H1 (cell line): Measurements from ENCODE around the gene TOP1. TPM values are rescaled to one million over a fixed set of nuclear protein-coding genes. Genes with fewer than 3 reads are reported as not detected.

ENCODE experiments used
- CTCF ChIA-PET: fragments of 300-600 bp; sonication (Branson Sonifier 250); formaldehyde crosslinking; loops from one replicate; lab custom pipeline; 2021; ENCODE audit not compliant: partially characterized antibody; lab: Charles Lee
- POLR2A ChIA-PET: fragments of 300-600 bp; sonication (Branson Sonifier 250); formaldehyde crosslinking; loops from one replicate; lab custom pipeline; 2021; ENCODE audit warnings: inconsistent platforms; ENCODE audit not compliant: partially characterized antibody; lab: Charles Lee
- DNase-seq, 2 experiments: peaks; one replicate each; pipeline versions ENCODE4 v3.0.0 to v3.0.0-alpha.2; 2010 to 2022; ENCODE audit warnings: low spot score in 2 of 2, low read depth in 1 of 2, mixed read lengths in 1 of 2
- FAIRE-seq: peaks from 2 replicates; lab custom pipeline; 2011; peaks lifted over from hg19 to GRCh38; lab: Jason Lieb, UNC
- H2AFZ ChIP-seq: 2 replicates; pipeline ENCODE4 v1.8.1; 2012; ENCODE audit warnings: low read length, inconsistent platforms
- H2AK5ac ChIP-seq: 2 replicates; pipeline ENCODE4 v1.6.1; 2013; ENCODE audit warnings: low read depth, low read length
- H2BK120ac ChIP-seq: replicated peaks from 2 replicates; pipeline ENCODE3; 2013; ENCODE audit warnings: low read depth, low read length, inconsistent platforms
- H2BK12ac ChIP-seq: 2 replicates; pipeline ENCODE4 v1.6.1; 2013; ENCODE audit warnings: low read depth, low read length
- H2BK15ac ChIP-seq: 2 replicates; pipeline ENCODE4 v1.6.1; 2013; ENCODE audit warnings: low read length
- H2BK20ac ChIP-seq: 2 replicates; pipeline ENCODE4 v1.6.1; 2013; ENCODE audit warnings: low read length
- H2BK5ac ChIP-seq: 2 replicates; pipeline ENCODE4 v1.6.1; 2013; ENCODE audit warnings: low read depth, low read length
- H3K14ac ChIP-seq: 2 replicates; pipeline ENCODE4 v1.6.1; 2013; ENCODE audit warnings: inconsistent platforms; ENCODE audit not compliant: insufficient read length
- H3K18ac ChIP-seq: 2 replicates; pipeline ENCODE4 v1.6.1; 2013; ENCODE audit warnings: low read length; ENCODE audit errors: extremely low read depth
- H3K23ac ChIP-seq: 2 replicates; pipeline ENCODE4 v1.6.1; 2013; ENCODE audit warnings: inconsistent platforms; ENCODE audit not compliant: insufficient read length
- H3K23me2 ChIP-seq: 2 replicates; pipeline ENCODE4 v1.6.1; 2013; ENCODE audit warnings: low read depth, low read length
- H3K27ac ChIP-seq: 2 replicates; pipeline ENCODE4 v1.6.1; 2011; ENCODE audit warnings: low read depth, low read length, inconsistent platforms
- H3K27me3 ChIP-seq, 4 experiments: replicated peaks in 1 of 4; 1 replicate in 1 of 4; 2 replicates in 3 of 4; pipeline versions ENCODE4 v1.6.1 to v1.8.1; 2011 to 2013; ENCODE audit warnings: low read length in 3 of 4, mild to moderate bottlenecking in 3 of 4, inconsistent platforms in 2 of 4, mixed read lengths in 2 of 4, moderate library complexity in 1 of 4; ENCODE audit not compliant: control insufficient read depth in 3 of 4, insufficient read depth in 3 of 4; ENCODE audit errors: extremely low read depth in 1 of 4
- H3K36me3 ChIP-seq, 4 experiments: 2 replicates each; pipeline versions ENCODE4 v1.6.1 to v1.8.1; 2011 to 2013; ENCODE audit warnings: mild to moderate bottlenecking in 4 of 4, low read length in 3 of 4, moderate library complexity in 2 of 4, control low read depth in 1 of 4, inconsistent platforms in 1 of 4; ENCODE audit not compliant: insufficient read depth in 4 of 4, control insufficient read depth in 2 of 4
- H3K4ac ChIP-seq: replicated peaks from 2 replicates; pipeline ENCODE3; 2013; ENCODE audit warnings: low read length, low read depth, mixed read lengths, inconsistent platforms; ENCODE audit not compliant: insufficient read length
- H3K4me1 ChIP-seq, 4 experiments: replicated peaks in 1 of 4; 1 replicate in 1 of 4; 2 replicates in 3 of 4; pipeline versions ENCODE4 v1.6.1 to v1.8.1; 2011 to 2013; ENCODE audit warnings: low read length in 3 of 4, inconsistent platforms in 2 of 4, mixed read lengths in 1 of 4; ENCODE audit not compliant: insufficient read depth in 4 of 4, control insufficient read depth in 3 of 4
- H3K4me2 ChIP-seq, 2 experiments: 2 replicates each; pipeline versions ENCODE4 v1.6.1 to v1.8.1; 2011 to 2013; ENCODE audit warnings: low read depth in 2 of 2, low read length in 2 of 2, control low read depth in 1 of 2, inconsistent platforms in 1 of 2, mild to moderate bottlenecking in 1 of 2; ENCODE audit not compliant: insufficient read depth in 1 of 2
- H3K4me3 ChIP-seq, 4 experiments: fragments of 200-600, 300-600 bp in 1 of 4; sonication (generic), shearing (Covaris generic), sonication (Bioruptor Twin) in 1 of 4; 2 replicates each; pipeline versions ENCODE4 v1.5.1 to v1.8.1; 2011 to 2016; ENCODE audit warnings: low read length in 4 of 4, low read depth in 3 of 4, control low read depth in 2 of 4, inconsistent platforms in 2 of 4, mild to moderate bottlenecking in 2 of 4, mixed read lengths in 1 of 4, moderate library complexity in 1 of 4; ENCODE audit not compliant: insufficient read depth in 2 of 4; ENCODE audit errors: extremely low read depth in 1 of 4
- H3K56ac ChIP-seq: replicated peaks from 2 replicates; pipeline ENCODE3; 2013; ENCODE audit warnings: low read depth, mild to moderate bottlenecking, mixed read lengths, low read length, inconsistent platforms; ENCODE audit not compliant: insufficient read length
- H3K79me1 ChIP-seq: 2 replicates; pipeline ENCODE4 v1.6.1; 2013; ENCODE audit warnings: low read depth, low read length, control low read depth
- H3K79me2 ChIP-seq, 2 experiments: 2 replicates each; pipeline versions ENCODE4 v1.6.1 to v1.8.1; 2012 to 2013; ENCODE audit warnings: low read length in 2 of 2, mild to moderate bottlenecking in 2 of 2, inconsistent platforms in 1 of 2; ENCODE audit not compliant: insufficient read depth in 2 of 2, control insufficient read depth in 1 of 2
- H3K9ac ChIP-seq, 4 experiments: replicated peaks in 1 of 4; 1 replicate in 1 of 4; 2 replicates in 3 of 4; pipeline versions ENCODE4 v1.6.1 to v1.8.1; 2011 to 2013; ENCODE audit warnings: low read depth in 3 of 4, low read length in 3 of 4, control low read depth in 2 of 4, mild to moderate bottlenecking in 2 of 4, moderate library complexity in 2 of 4, inconsistent platforms in 1 of 4; ENCODE audit errors: extremely low read depth in 1 of 4
- H3K9me3 ChIP-seq, 2 experiments: 2 replicates each; pipeline versions ENCODE4 v1.6.1 to v1.8.1; 2012 to 2013; ENCODE audit warnings: mild to moderate bottlenecking in 2 of 2, moderate library complexity in 2 of 2, control low read depth in 1 of 2, inconsistent platforms in 1 of 2, low read depth in 1 of 2, low read length in 1 of 2, mixed read lengths in 1 of 2; ENCODE audit not compliant: insufficient read depth in 2 of 2
- H4K20me1 ChIP-seq, 2 experiments: replicated peaks in 1 of 2; 2 replicates each; pipeline versions ENCODE3 to v1.8.1; 2011 to 2013; ENCODE audit warnings: inconsistent platforms in 2 of 2, low read length in 2 of 2, mild to moderate bottlenecking in 1 of 2; ENCODE audit not compliant: insufficient read depth in 2 of 2, control insufficient read depth in 1 of 2
- H4K5ac ChIP-seq: 2 replicates; pipeline ENCODE4 v1.6.1; 2013; ENCODE audit warnings: low read length, low read depth, mixed read lengths, inconsistent platforms; ENCODE audit not compliant: insufficient read length
- H4K8ac ChIP-seq: 2 replicates; pipeline ENCODE4 v1.8.0; 2013; ENCODE audit warnings: mild to moderate bottlenecking, moderate library complexity, low read length, inconsistent platforms; ENCODE audit not compliant: insufficient read depth; ENCODE audit errors: extremely low read depth
- H4K91ac ChIP-seq: replicated peaks from 2 replicates; pipeline ENCODE3; 2013; ENCODE audit warnings: low read length, mixed read lengths, inconsistent platforms; ENCODE audit not compliant: insufficient read length
- CBX8 ChIP-seq: fragments of 300-800, 300-1000 bp; sonication (generic); IDR thresholded peaks from 2 replicates; pipeline ENCODE4 v1.7.1; 2016; ENCODE audit warnings: low read depth, low read length, borderline replicate concordance
- CHD2 ChIP-seq: IDR thresholded peaks from 2 replicates; pipeline ENCODE4 v1.6.1; 2012; ENCODE audit warnings: low read length, improper control_type of control experiment
- EZH2 ChIP-seq: fragments of 200-600 bp; sonication (generic); IDR thresholded peaks from 2 replicates; pipeline ENCODE4 v1.7.1; 2012; ENCODE audit warnings: low read depth, mild to moderate bottlenecking, moderate library complexity, low read length, inconsistent platforms; ENCODE audit not compliant: severe bottlenecking
- GABPA ChIP-seq: IDR thresholded peaks from 2 replicates; pipeline ENCODE4 v1.6.1; 2011; ENCODE audit warnings: mild to moderate bottlenecking, low read length, moderate library complexity, borderline replicate concordance; ENCODE audit not compliant: insufficient read depth
- KDM4A ChIP-seq: IDR thresholded peaks from one replicate; pipeline ENCODE4 v1.7.1; 2012; ENCODE audit warnings: low read depth, mild to moderate bottlenecking, moderate library complexity, low read length, inconsistent platforms; ENCODE audit not compliant: severe bottlenecking
- KDM5A ChIP-seq: fragments of 200-600 bp; IDR thresholded peaks from 2 replicates; pipeline ENCODE4 v1.7.1; 2012; ENCODE audit warnings: mild to moderate bottlenecking, low read length, inconsistent platforms, mixed read lengths
- NRF1 ChIP-seq: IDR thresholded peaks from 2 replicates; pipeline ENCODE4 v1.6.1; 2011; ENCODE audit warnings: mild to moderate bottlenecking, low read depth, low read length, improper control_type of control experiment
- SAP30 ChIP-seq: fragments of 300-600 bp; sonication (generic); IDR thresholded peaks from 2 replicates; pipeline ENCODE4 v1.7.1; 2012; ENCODE audit warnings: low read length, moderate library complexity, mild to moderate bottlenecking, inconsistent platforms; ENCODE audit not compliant: insufficient read depth, insufficient replicate concordance
- WGBS, 2 experiments: shearing (Covaris generic) in 1 of 2; methylation state at CpG; one replicate each; pipeline versions ENCODE4 v1.1.6 to v1.1.7; 2013 to 2015; ENCODE audit warnings: low lambda C conversion rate in 2 of 2, mixed read lengths in 2 of 2, inconsistent platforms in 1 of 2, low coverage in 1 of 2, missing lambda C conversion rate in 1 of 2; ENCODE audit not compliant: insufficient replicate concordance in 2 of 2, insufficient coverage in 1 of 2, insufficient read length in 1 of 2; ENCODE audit errors: extremely low coverage in 1 of 2, missing lambda C conversion rate in 1 of 2; 5-methylcytosine and 5-hydroxymethylcytosine counted together
- polyA plus RNA-seq, 7 experiments: library from polyadenylated mRNA; depleted of rRNA in 3 of 7; stranded (reverse) in 5 of 7; unstranded in 2 of 7; fragments of >200 nt in 5 of 7; fragments of 200-250 nt in 2 of 7; gene quantifications; 1 replicate in 5 of 7; 2 replicates in 1 of 7; 4 replicates in 1 of 7; pipeline versions ENCODE4 v1.2.1 to v1.2.3, GENCODE V29; 2011 to 2013; ENCODE audit warnings: missing spikeins in 2 of 7, mixed read lengths in 2 of 7
- total RNA-seq: library from RNA; stranded (reverse); fragmentation: NEBNext Ultra II Directional; extraction: Animal tissue kit (Norgen Biotek cat#: 25700); gene quantifications from 2 replicates; pipeline ENCODE4 v1.2.1, GENCODE V29; 2021
- TF ChIP-seq, protein P1 (sequence below), 3 experiments: IDR thresholded peaks; 1 replicate in 2 of 3; 2 replicates in 1 of 3; pipeline versions ENCODE4 v1.5.1 to v1.6.1; 2011; ENCODE audit warnings: low read length in 3 of 3, mild to moderate bottlenecking in 3 of 3, inconsistent platforms in 2 of 3, low read depth in 1 of 3, moderate library complexity in 1 of 3; ENCODE audit not compliant: insufficient read depth in 1 of 3; ENCODE audit errors: control extremely low read depth in 1 of 3
- TF ChIP-seq, protein P2 (sequence below): IDR thresholded peaks from 2 replicates; pipeline ENCODE4 v1.6.1; 2012; ENCODE audit warnings: inconsistent platforms

The TOP1 gene
- total and polyA plus RNA-seq, 2 of the 8 experiments (the other 6 are each of a cell fraction or from before 2014, with no cell fraction given): 7.4 to 108 TPM

DNA sequence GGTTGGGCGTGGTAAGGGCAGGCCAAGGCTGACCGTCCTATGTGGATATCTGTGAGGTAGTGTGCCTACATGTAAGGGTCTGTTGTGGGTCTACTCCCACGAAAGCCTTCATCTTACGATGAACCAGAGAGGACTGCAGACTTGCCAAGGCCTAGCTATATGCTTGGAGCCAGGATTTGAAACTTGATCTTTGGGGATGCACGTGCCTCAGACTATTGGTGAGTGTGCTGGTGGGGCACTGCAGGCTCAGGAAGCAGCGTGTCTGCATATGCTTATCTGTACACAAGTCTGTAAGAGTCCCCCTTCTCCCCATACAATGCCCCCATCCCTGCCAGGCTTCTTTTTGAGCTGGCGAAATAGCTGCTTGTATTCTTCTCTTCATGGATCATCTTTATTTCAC is 126.6 kb downstream of the TOP1 start:
- Histone ChIP-seq H2BK12ac (no peak overlapping the region), H2BK20ac (no peak overlapping the region), H3K14ac (no peak overlapping the region), H3K4me3 (no peak overlapping the region), H3K4me2 (no peak overlapping the region), H3K23me2 (no peaks in the 10 kb centered on the region), H4K8ac (no peak overlapping the region), H3K4me1 (peaks cover 0 to 16% (median 7%) of the 10 kb centered on the region in 4 experiments; a peak in 4 of 7 replicates), H3K79me2 (peaks cover 45 to 95% of the 10 kb centered on the region in 2 experiments), H3K4ac (no peak overlapping the region), H2AFZ (no peak overlapping the region), H3K9me3 (no peaks in the 10 kb centered on the region), H3K18ac (no peak overlapping the region), H3K27me3 (no peaks in the 10 kb centered on the region), H3K9ac (no peak overlapping the region), H3K36me3 (peaks cover 0 to 13% (median 11%) of the 10 kb centered on the region in 4 experiments; a peak in 5 of 8 replicates), H3K56ac (no peak overlapping the region), H3K23ac (no peak overlapping the region), H3K79me1 (peaks cover 60% of the 10 kb centered on the region), H4K20me1 (peaks cover 42 to 63% of the 10 kb centered on the region in 2 experiments), H2BK120ac (no peak overlapping the region), H2BK5ac (no peak overlapping the region), H4K5ac (no peak overlapping the region), H4K91ac (no peak overlapping the region), H2BK15ac (no peak overlapping the region), H3K27ac (no peak overlapping the region), H2AK5ac (no peak overlapping the region)
- ChIA-PET POLR2A (interaction anchor here (1.1 to 2.8 kb wide), 6 partner anchors 10 to 185 kb away, joined by 3 to 10 read pairs (median 6); partner anchors contain the start of gene LPIN3), CTCF (interaction anchor here (0.8 to 5.9 kb wide), 12 partner anchors 10 to 209 kb away, joined by 3 to 40 read pairs (median 4); partner anchors contain the start of gene LPIN3)
- DNase-seq (no peak), FAIRE-seq (no peak)
- WGBS, 2 experiments: 85% methylated on average over 7 of the region's 7 CpGs; no CpG with 5 or more reads in 1 of the 2 experiments
- no peak for TF ChIP-seq GABPA
- no peak for TF ChIP-seq CHD2
- TF ChIP-seq, protein P1, sequence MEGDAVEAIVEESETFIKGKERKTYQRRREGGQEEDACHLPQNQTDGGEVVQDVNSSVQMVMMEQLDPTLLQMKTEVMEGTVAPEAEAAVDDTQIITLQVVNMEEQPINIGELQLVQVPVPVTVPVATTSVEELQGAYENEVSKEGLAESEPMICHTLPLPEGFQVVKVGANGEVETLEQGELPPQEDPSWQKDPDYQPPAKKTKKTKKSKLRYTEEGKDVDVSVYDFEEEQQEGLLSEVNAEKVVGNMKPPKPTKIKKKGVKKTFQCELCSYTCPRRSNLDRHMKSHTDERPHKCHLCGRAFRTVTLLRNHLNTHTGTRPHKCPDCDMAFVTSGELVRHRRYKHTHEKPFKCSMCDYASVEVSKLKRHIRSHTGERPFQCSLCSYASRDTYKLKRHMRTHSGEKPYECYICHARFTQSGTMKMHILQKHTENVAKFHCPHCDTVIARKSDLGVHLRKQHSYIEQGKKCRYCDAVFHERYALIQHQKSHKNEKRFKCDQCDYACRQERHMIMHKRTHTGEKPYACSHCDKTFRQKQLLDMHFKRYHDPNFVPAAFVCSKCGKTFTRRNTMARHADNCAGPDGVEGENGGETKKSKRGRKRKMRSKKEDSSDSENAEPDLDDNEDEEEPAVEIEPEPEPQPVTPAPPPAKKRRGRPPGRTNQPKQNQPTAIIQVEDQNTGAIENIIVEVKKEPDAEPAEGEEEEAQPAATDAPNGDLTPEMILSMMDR (IDR thresholded peaks at IDR 0.05; ENCODE audit: control extremely low read depth in 1 of 3, insufficient read depth in 1 of 3, low read depth in 1 of 3, low read length in 3 of 3): no peak
- TF ChIP-seq KDM5A: no peak
- TF ChIP-seq NRF1: no peak
- TF ChIP-seq CBX8: no peak
- no peak for TF ChIP-seq SAP30
- no peak for TF ChIP-seq EZH2
- no peak for TF ChIP-seq KDM4A
- TF ChIP-seq, protein P2, sequence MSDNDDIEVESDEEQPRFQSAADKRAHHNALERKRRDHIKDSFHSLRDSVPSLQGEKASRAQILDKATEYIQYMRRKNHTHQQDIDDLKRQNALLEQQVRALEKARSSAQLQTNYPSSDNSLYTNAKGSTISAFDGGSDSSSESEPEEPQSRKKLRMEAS: no peak
